ENCODE results near the gene ARHGAP33. TPM values are rescaled to one million over a fixed set of nuclear protein-coding genes. Genes with fewer than 3 reads are reported as not detected.

The ARHGAP33 gene
- total and polyA plus RNA-seq, 2 donors (not counting 3 experiments of a cell fraction or from before 2014, with no cell fraction given) = 11.0 to 18.4 TPM

GRCh38 chr19:35787227-35787799, 11.9 kb downstream of the ARHGAP33 start:
- no peaks in the 10 kb centered on the region for H4K20me1 ChIP-seq (replicated peaks; ENCODE audit: control insufficient read depth, extremely low read depth, insufficient read depth, low read length)
- intact Hi-C loops (cut with micrococcal nuclease) (no loop called here), dilution Hi-C loops (cut with MboI; ENCODE audit: extremely low pct_ligation_motif_present, low sequenced_read_pairs) (no loop called here)
- H3K79me2 ChIP-seq (ENCODE audit: control insufficient read depth, insufficient read depth, low read length) = no peaks in the 10 kb centered on the region
- no peaks in the 10 kb centered on the region for H3K27me3 ChIP-seq (ENCODE audit: control insufficient read depth in 2 of 2, insufficient read depth in 2 of 2, low read length in 2 of 2)
- DNase-seq (ENCODE audit: low read depth, low spot score) (no peak), FAIRE-seq (no peak)
- CTCF ChIA-PET = no interaction called here
- H3K9me1 ChIP-seq (replicated peaks; ENCODE audit: control insufficient read depth, extremely low read depth, insufficient read depth, low read length) = no peaks in the 10 kb centered on the region
- H3K27ac ChIP-seq (ENCODE audit: insufficient read depth, low read depth, low read length) = no peak overlapping the region
- no peak overlapping the region for H3K4me2 ChIP-seq (ENCODE audit: insufficient read depth, low read length)
- POLR2A ChIA-PET = no interaction called here
- H3K9me3 ChIP-seq (replicated peaks; ENCODE audit: control insufficient read depth, insufficient read depth, low read length) = no peaks in the 10 kb centered on the region
- H3K4me3 ChIP-seq (replicated peaks in 1 of 3; ENCODE audit: insufficient read depth in 1 of 3, low read depth in 1 of 3, low read length in 3 of 3) = no peak overlapping the region
- TF ChIP-seq POLR2AphosphoS5 (IDR thresholded peaks at IDR 0.05; ENCODE audit: insufficient read depth, low read depth, low read length) = no peak
- no peak for TF ChIP-seq POLR2A (IDR thresholded peaks at IDR 0.05; ENCODE audit: low read depth, low read length)
- TF ChIP-seq FOS (IDR thresholded peaks at IDR 0.05; ENCODE audit: borderline replicate concordance, insufficient read depth, low read length) = no peak
- no peak for TF ChIP-seq CTCF (IDR thresholded peaks at IDR 0.05; ENCODE audit: extremely low read depth in 1 of 2, insufficient read depth in 1 of 2, low read depth in 1 of 2, low read length in 2 of 2)
- no peak for TF ChIP-seq JUN (IDR thresholded peaks at IDR 0.05; ENCODE audit: borderline replicate concordance, insufficient read depth, insufficient read length, low read depth)
- TF ChIP-seq GATA2 (IDR thresholded peaks at IDR 0.05; ENCODE audit: insufficient read depth, insufficient read length, low read depth, low read length) = no peak
- no peak for TF ChIP-seq MAX (IDR thresholded peaks at IDR 0.05; ENCODE audit: insufficient read depth, insufficient read length)
- TF ChIP-seq EZH2 (IDR thresholded peaks at IDR 0.05; ENCODE audit: borderline replicate concordance, low read depth, low read length, severe bottlenecking) = no peak
- no peak for TF ChIP-seq MYC (IDR thresholded peaks at IDR 0.05; ENCODE audit: low read depth, low read length)
- H3K9ac ChIP-seq (replicated peaks; ENCODE audit: extremely low read depth, insufficient read depth, low read length) = no peak overlapping the region
- no peak overlapping the region for H2AFZ ChIP-seq (ENCODE audit: low read depth, low read length)
- H3K36me3 ChIP-seq (ENCODE audit: control insufficient read depth in 2 of 2, extremely low read depth in 1 of 2, insufficient read depth in 2 of 2, low read length in 2 of 2) = peaks cover 0 to 2% of the 10 kb centered on the region in 2 experiments
- no TSS peak for BruUV-seq (replicated peaks)
- no peaks in the 10 kb centered on the region for H3K4me1 ChIP-seq (ENCODE audit: control insufficient read depth, extremely low read depth, insufficient read depth, low read length)

Measured in endothelial cell of umbilical vein (primary cell).